GM23338 (cell line): ENCODE data around the gene HSH2D. TPM values are rescaled to one million over a fixed set of nuclear protein-coding genes. Genes with fewer than 3 reads are reported as not detected.
"Not testable (repeated sequence)": the region's sequence is repeated elsewhere in the genome, so short reads cannot be mapped to it uniquely, and the experiment has no call there.

ENCODE experiments used
- ATAC-seq: fragments of 200-7000 bp; cut with Tn5 transposase; 3 replicates; pipeline ENCODE4 v1.9.1; 2020
- DNase-seq: peaks from one replicate; pipeline ENCODE4 v3.0.0-alpha.2; 2015; ENCODE audit warnings: low spot score
- H2AFZ ChIP-seq: fragments of 200-600 bp; sonication (generic); 2 replicates; pipeline ENCODE4 v1.8.0; 2016; ENCODE audit warnings: antibody characterized with exemption, mild to moderate bottlenecking, moderate library complexity
- H3F3A ChIP-seq: fragments of 200-600 bp; sonication (generic); replicated peaks from 2 replicates; pipeline ENCODE4 v1.8.0; 2017; ENCODE audit warnings: antibody characterized with exemption, mixed run types, low read depth
- H3K27ac ChIP-seq: fragments of 200-600 bp; sonication (generic); 2 replicates; pipeline ENCODE4 v1.6.1; 2016; ENCODE audit warnings: low read depth
- H3K27me3 ChIP-seq: fragments of 200-600 bp; sonication (generic); 2 replicates; pipeline ENCODE4 v1.8.0; 2016; ENCODE audit warnings: mild to moderate bottlenecking, mixed run types, moderate library complexity; ENCODE audit not compliant: insufficient read depth
- H3K36me3 ChIP-seq: fragments of 200-600 bp; sonication (generic); 2 replicates; pipeline ENCODE4 v1.8.0; 2016; ENCODE audit warnings: mild to moderate bottlenecking; ENCODE audit not compliant: insufficient read depth
- H3K4me1 ChIP-seq: fragments of 200-600 bp; sonication (generic); 2 replicates; pipeline ENCODE4 v1.8.0; 2016; ENCODE audit warnings: mild to moderate bottlenecking, moderate library complexity; ENCODE audit not compliant: insufficient read depth
- H3K4me2 ChIP-seq: fragments of 200-600 bp; sonication (generic); 2 replicates; pipeline ENCODE4 v1.7.1; 2017; ENCODE audit warnings: mixed run types
- H3K4me3 ChIP-seq: fragments of 200-600 bp; sonication (generic); 2 replicates; pipeline ENCODE4 v1.6.1; 2016; ENCODE audit warnings: mixed run types
- H3K79me2 ChIP-seq: fragments of 200-600 bp; sonication (generic); replicated peaks from 2 replicates; pipeline ENCODE4 v1.8.0; 2017; ENCODE audit warnings: mild to moderate bottlenecking; ENCODE audit not compliant: insufficient read depth
- H3K9me2 ChIP-seq: fragments of 200-600 bp; sonication (generic); 2 replicates; pipeline ENCODE4 v1.8.0; 2017; ENCODE audit not compliant: insufficient read depth
- H4K20me1 ChIP-seq: fragments of 200-600 bp; sonication (generic); replicated peaks from 2 replicates; pipeline ENCODE4 v1.8.0; 2017; ENCODE audit warnings: mild to moderate bottlenecking; ENCODE audit not compliant: insufficient read depth
- H3K27ac Mint-ChIP-seq: 2 replicates; pipeline ENCODE4 v1.8.0; 2020; ENCODE audit warnings: inconsistent platforms, mild to moderate bottlenecking, moderate library complexity, mixed read lengths
- H3K27me3 Mint-ChIP-seq: 3 replicates; pipeline ENCODE4 v1.8.0; 2022; ENCODE audit warnings: low read depth, mild to moderate bottlenecking, moderate library complexity, mixed read lengths, inconsistent platforms; ENCODE audit not compliant: insufficient read depth, poor library complexity
- H3K36me3 Mint-ChIP-seq: 3 replicates; pipeline ENCODE4 v1.8.0; 2021; ENCODE audit warnings: low read depth, mild to moderate bottlenecking, inconsistent platforms, moderate library complexity, mixed read lengths
- H3K4me1 Mint-ChIP-seq: 3 replicates; pipeline ENCODE4 v1.8.0; 2020; ENCODE audit warnings: mild to moderate bottlenecking, inconsistent platforms, mixed read lengths
- H3K4me3 Mint-ChIP-seq: 3 replicates; pipeline ENCODE4 v1.8.0; 2021; ENCODE audit warnings: moderate library complexity, mild to moderate bottlenecking, inconsistent platforms, mixed read lengths
- H3K9me3 Mint-ChIP-seq: 3 replicates; pipeline ENCODE4 v1.8.0; 2020; ENCODE audit warnings: moderate library complexity, mild to moderate bottlenecking, inconsistent platforms, mixed read lengths
- CTCF ChIP-seq, 2 experiments: fragments of 200-600 bp in 1 of 2; sonication (generic) in 1 of 2; conservative IDR thresholded peaks; 2 replicates each; pipeline versions ENCODE4 v1.5.1 to v1.6.1; 2016 to 2017; ENCODE audit warnings: antibody characterized with exemption in 2 of 2, low read depth in 2 of 2, mild to moderate bottlenecking in 2 of 2, moderate library complexity in 1 of 2
- EZH2 ChIP-seq: fragments of 200-600 bp; sonication (generic); IDR thresholded peaks from one replicate; pipeline ENCODE4 v1.8.0; 2017; ENCODE audit warnings: antibody characterized with exemption, mild to moderate bottlenecking, low read depth; ENCODE audit not compliant: unreplicated experiment
- POLR2AphosphoS5 ChIP-seq: IDR thresholded peaks from 2 replicates; pipeline ENCODE4 v1.6.1; 2016; ENCODE audit warnings: antibody characterized with exemption, low read depth
- ZNF331 ChIP-seq: fragments of 250-450 bp; sonication (Bioruptor Pico); IDR thresholded peaks from 2 replicates; pipeline ENCODE4 v1.5.0; 2020; ENCODE audit warnings: low read depth, mild to moderate bottlenecking, moderate library complexity
- polyA plus RNA-seq: library from polyadenylated mRNA; unstranded; fragments of >200 nt; fragmentation: Nextera tagmentation; extraction: Ambion mirVana; gene quantifications from 2 replicates; pipeline ENCODE4 v1.2.1, GENCODE V29; 2016
- total RNA-seq: library from RNA; depleted of rRNA; stranded (reverse); fragments of >200 nt; shearing (Covaris generic); gene quantifications from 2 replicates; pipeline ENCODE4 v1.2.3, GENCODE V29; 2014
- TF ChIP-seq, protein P1 (sequence below): IDR thresholded peaks from 2 replicates; pipeline ENCODE4 v1.6.1; 2016; ENCODE audit warnings: antibody characterized with exemption
- TF ChIP-seq, protein P2 (sequence below): IDR thresholded peaks from one replicate; pipeline ENCODE4 v1.6.1; 2018; ENCODE audit warnings: antibody characterized with exemption; ENCODE audit not compliant: unreplicated experiment

HSH2D gene
- total and polyA plus RNA-seq, 2 experiments from 2014 or later, result 0.81 to 1.4 TPM

DNA sequence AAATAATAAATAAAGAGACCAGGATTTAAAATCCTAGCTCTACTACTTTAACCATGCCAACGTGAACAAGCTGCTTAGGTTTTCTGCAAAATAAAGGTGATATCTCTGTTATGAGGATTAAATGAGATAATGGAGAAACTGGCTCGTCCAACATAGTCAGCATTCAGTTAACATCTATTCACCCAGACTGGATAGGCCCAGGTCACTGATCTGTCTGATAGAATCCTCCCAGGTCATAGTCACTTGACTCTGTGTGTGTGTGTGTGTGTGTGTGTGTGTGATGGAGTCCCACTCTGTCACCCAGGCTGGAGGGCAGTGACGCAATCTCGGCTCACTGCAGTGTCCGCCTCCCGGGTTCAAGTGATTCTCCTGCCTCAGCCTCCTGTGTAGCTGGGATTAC lies 44.7 kb upstream of the HSH2D start (continued):
- TF ChIP-seq EZH2 (no peak), ZNF331 (CRISPR knock-in tag) (no peak), POLR2AphosphoS5 (no peak), CTCF (conservative IDR thresholded peaks at IDR 0.05; ENCODE audit: low read depth in 2 of 2) (no peak)
- TF ChIP-seq, protein P1, sequence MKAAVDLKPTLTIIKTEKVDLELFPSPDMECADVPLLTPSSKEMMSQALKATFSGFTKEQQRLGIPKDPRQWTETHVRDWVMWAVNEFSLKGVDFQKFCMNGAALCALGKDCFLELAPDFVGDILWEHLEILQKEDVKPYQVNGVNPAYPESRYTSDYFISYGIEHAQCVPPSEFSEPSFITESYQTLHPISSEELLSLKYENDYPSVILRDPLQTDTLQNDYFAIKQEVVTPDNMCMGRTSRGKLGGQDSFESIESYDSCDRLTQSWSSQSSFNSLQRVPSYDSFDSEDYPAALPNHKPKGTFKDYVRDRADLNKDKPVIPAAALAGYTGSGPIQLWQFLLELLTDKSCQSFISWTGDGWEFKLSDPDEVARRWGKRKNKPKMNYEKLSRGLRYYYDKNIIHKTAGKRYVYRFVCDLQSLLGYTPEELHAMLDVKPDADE, result no peak
- TF ChIP-seq, protein P2, sequence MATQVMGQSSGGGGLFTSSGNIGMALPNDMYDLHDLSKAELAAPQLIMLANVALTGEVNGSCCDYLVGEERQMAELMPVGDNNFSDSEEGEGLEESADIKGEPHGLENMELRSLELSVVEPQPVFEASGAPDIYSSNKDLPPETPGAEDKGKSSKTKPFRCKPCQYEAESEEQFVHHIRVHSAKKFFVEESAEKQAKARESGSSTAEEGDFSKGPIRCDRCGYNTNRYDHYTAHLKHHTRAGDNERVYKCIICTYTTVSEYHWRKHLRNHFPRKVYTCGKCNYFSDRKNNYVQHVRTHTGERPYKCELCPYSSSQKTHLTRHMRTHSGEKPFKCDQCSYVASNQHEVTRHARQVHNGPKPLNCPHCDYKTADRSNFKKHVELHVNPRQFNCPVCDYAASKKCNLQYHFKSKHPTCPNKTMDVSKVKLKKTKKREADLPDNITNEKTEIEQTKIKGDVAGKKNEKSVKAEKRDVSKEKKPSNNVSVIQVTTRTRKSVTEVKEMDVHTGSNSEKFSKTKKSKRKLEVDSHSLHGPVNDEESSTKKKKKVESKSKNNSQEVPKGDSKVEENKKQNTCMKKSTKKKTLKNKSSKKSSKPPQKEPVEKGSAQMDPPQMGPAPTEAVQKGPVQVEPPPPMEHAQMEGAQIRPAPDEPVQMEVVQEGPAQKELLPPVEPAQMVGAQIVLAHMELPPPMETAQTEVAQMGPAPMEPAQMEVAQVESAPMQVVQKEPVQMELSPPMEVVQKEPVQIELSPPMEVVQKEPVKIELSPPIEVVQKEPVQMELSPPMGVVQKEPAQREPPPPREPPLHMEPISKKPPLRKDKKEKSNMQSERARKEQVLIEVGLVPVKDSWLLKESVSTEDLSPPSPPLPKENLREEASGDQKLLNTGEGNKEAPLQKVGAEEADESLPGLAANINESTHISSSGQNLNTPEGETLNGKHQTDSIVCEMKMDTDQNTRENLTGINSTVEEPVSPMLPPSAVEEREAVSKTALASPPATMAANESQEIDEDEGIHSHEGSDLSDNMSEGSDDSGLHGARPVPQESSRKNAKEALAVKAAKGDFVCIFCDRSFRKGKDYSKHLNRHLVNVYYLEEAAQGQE, result no peak

GRCh38 chr19:16099314-16099965 lies 44.0 kb upstream of the HSH2D start:
- not testable (repeated sequence) for H3K4me1 Mint-ChIP-seq

More at GRCh38 chr19:16099314-16099965, 44.0 kb upstream of the HSH2D start:
- not testable (repeated sequence) for ATAC-seq, H3K27me3 Mint-ChIP-seq, H3F3A ChIP-seq, H3K9me3 Mint-ChIP-seq, H3K4me1 ChIP-seq, H3K4me3 Mint-ChIP-seq, H3K27ac ChIP-seq, H3K9me2 ChIP-seq, H3K4me2 ChIP-seq, H2AFZ ChIP-seq, H4K20me1 ChIP-seq, H3K79me2 ChIP-seq, H3K27ac Mint-ChIP-seq, DNase-seq, H3K27me3 ChIP-seq, H3K4me3 ChIP-seq
- H3K36me3 ChIP-seq, result peaks cover 58% of the 10 kb centered on the region
- peaks cover 87% of the 10 kb centered on the region for H3K36me3 Mint-ChIP-seq
